HepG2 (cell line): ENCODE results near the gene STRADB. TPM values are rescaled to one million over a fixed set of nuclear protein-coding genes. Genes with fewer than 3 reads are reported as not detected.

ENCODE experiments used
- KDM2A ChIP-seq: sonication (generic); formaldehyde crosslinking; IDR thresholded peaks from 2 replicates; pipeline ENCODE4 v1.4.0; 2020; ENCODE audit warnings: low read depth, missing genetic modification reagents, borderline replicate concordance
- NR3C1 ChIP-seq: sonication (generic); formaldehyde crosslinking; IDR thresholded peaks from 2 replicates; pipeline ENCODE4 v1.4.0; 2020; ENCODE audit warnings: missing genetic modification reagents
- PPARG ChIP-seq: conservative IDR thresholded peaks from 2 replicates; pipeline ENCODE4 v1.6.1; 2016; ENCODE audit warnings: missing biosample characterization, missing genetic modification reagents
- ZNF335 ChIP-seq: sonication (generic); formaldehyde crosslinking; IDR thresholded peaks from 2 replicates; pipeline ENCODE4 v1.4.0; 2020; ENCODE audit warnings: missing genetic modification reagents
- ZNF850 ChIP-seq: sonication (generic); formaldehyde crosslinking; conservative IDR thresholded peaks from 2 replicates; pipeline ENCODE4 v1.9.0; 2021; ENCODE audit warnings: mild to moderate bottlenecking, missing genetic modification reagents
- polyA plus RNA-seq, 8 experiments: library from polyadenylated mRNA; depleted of rRNA in 3 of 8; stranded (reverse) in 7 of 8; unstranded in 1 of 8; fragments of >200 nt; fragmentation: Illumina TruSeq in 4 of 8; extraction: Trizol in 4 of 8; gene quantifications; 2 replicates each; pipeline versions ENCODE4 v1.2.1 to v1.2.3, GENCODE V29; 2011 to 2016; ENCODE audit warnings: low read depth in 4 of 8, missing spikeins in 1 of 8, mixed read lengths in 1 of 8; ENCODE audit not compliant: insufficient read depth in 1 of 8
- total RNA-seq, 5 experiments: library from RNA; depleted of rRNA; stranded (reverse); fragments of >200 nt; fragmentation: Illumina TruSeq; extraction: Trizol; gene quantifications; 2 replicates each; pipeline ENCODE4 v1.2.3, GENCODE V29; 2016; ENCODE audit warnings: low read depth in 1 of 5
- TF ChIP-seq, protein P1 (sequence below), 2 experiments: IDR thresholded peaks; 2 replicates each; pipeline ENCODE4 v1.6.1; 2011 to 2012; ENCODE audit warnings: low read length in 2 of 2, borderline replicate concordance in 1 of 2, low read depth in 1 of 2, mild to moderate bottlenecking in 1 of 2, moderate library complexity in 1 of 2
- TF ChIP-seq, protein P2 (sequence below): sonication (generic); formaldehyde crosslinking; conservative IDR thresholded peaks from 2 replicates; pipeline ENCODE4 v1.8.0; 2022; ENCODE audit warnings: low read depth, missing genetic modification reagents
- TF ChIP-seq, protein P3 (sequence below): IDR thresholded peaks from 2 replicates; pipeline ENCODE4 v1.6.1; 2016; ENCODE audit warnings: low read depth

The STRADB gene
- total and polyA plus RNA-seq, 2 of the 13 experiments (the other 11 are each of a cell fraction or from before 2014, with no cell fraction given) = 34.1 to 66.6 TPM

DNA sequence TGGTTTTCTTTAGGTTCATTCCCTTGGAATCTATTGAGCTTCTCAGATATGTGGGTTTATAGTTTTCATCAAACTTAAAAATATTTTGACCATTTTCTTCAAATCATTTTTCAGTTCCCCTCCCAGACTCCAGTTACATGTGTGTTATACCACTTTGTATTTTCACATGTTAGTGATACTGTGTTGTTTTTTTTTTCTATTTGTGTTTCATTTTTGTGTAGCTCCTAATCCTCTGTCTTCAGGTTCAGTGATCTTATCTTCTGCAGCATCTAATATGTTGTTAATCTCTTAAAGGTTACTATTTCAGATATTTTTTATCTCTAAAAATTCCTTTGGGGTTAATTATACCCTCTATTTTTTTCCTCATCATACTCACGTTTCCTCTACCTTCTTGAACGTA lies 51.2 kb downstream of the STRADB start (continued):
- TF ChIP-seq, protein P1, sequence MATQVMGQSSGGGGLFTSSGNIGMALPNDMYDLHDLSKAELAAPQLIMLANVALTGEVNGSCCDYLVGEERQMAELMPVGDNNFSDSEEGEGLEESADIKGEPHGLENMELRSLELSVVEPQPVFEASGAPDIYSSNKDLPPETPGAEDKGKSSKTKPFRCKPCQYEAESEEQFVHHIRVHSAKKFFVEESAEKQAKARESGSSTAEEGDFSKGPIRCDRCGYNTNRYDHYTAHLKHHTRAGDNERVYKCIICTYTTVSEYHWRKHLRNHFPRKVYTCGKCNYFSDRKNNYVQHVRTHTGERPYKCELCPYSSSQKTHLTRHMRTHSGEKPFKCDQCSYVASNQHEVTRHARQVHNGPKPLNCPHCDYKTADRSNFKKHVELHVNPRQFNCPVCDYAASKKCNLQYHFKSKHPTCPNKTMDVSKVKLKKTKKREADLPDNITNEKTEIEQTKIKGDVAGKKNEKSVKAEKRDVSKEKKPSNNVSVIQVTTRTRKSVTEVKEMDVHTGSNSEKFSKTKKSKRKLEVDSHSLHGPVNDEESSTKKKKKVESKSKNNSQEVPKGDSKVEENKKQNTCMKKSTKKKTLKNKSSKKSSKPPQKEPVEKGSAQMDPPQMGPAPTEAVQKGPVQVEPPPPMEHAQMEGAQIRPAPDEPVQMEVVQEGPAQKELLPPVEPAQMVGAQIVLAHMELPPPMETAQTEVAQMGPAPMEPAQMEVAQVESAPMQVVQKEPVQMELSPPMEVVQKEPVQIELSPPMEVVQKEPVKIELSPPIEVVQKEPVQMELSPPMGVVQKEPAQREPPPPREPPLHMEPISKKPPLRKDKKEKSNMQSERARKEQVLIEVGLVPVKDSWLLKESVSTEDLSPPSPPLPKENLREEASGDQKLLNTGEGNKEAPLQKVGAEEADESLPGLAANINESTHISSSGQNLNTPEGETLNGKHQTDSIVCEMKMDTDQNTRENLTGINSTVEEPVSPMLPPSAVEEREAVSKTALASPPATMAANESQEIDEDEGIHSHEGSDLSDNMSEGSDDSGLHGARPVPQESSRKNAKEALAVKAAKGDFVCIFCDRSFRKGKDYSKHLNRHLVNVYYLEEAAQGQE (IDR thresholded peaks at IDR 0.05; ENCODE audit: borderline replicate concordance in 1 of 2, low read depth in 1 of 2, low read length in 2 of 2) = no peak
- no peak for TF ChIP-seq NR3C1 (CRISPR knock-in tag)
- no peak for TF ChIP-seq ZNF850 (CRISPR knock-in tag)
- no peak for TF ChIP-seq PPARG (CRISPR knock-in tag)
- TF ChIP-seq, protein P2, sequence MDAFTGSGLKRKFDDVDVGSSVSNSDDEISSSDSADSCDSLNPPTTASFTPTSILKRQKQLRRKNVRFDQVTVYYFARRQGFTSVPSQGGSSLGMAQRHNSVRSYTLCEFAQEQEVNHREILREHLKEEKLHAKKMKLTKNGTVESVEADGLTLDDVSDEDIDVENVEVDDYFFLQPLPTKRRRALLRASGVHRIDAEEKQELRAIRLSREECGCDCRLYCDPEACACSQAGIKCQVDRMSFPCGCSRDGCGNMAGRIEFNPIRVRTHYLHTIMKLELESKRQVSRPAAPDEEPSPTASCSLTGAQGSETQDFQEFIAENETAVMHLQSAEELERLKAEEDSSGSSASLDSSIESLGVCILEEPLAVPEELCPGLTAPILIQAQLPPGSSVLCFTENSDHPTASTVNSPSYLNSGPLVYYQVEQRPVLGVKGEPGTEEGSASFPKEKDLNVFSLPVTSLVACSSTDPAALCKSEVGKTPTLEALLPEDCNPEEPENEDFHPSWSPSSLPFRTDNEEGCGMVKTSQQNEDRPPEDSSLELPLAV (CRISPR knock-in tag) = no peak
- TF ChIP-seq KDM2A (CRISPR knock-in tag) = no peak
- TF ChIP-seq, protein P3, sequence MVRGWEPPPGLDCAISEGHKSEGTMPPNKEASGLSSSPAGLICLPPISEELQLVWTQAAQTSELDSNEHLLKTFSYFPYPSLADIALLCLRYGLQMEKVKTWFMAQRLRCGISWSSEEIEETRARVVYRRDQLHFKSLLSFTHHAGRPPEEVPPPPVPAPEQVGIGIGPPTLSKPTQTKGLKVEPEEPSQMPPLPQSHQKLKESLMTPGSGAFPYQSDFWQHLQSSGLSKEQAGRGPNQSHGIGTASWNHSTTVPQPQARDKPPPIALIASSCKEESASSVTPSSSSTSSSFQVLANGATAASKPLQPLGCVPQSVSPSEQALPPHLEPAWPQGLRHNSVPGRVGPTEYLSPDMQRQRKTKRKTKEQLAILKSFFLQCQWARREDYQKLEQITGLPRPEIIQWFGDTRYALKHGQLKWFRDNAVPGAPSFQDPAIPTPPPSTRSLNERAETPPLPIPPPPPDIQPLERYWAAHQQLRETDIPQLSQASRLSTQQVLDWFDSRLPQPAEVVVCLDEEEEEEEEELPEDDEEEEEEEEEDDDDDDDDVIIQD (CRISPR knock-in tag) = no peak
- no peak for TF ChIP-seq ZNF335 (CRISPR knock-in tag)
